Measurements from ENCODE around the gene SHISA9. TPM values are rescaled to one million over a fixed set of nuclear protein-coding genes. Genes with fewer than 3 reads are reported as not detected.

SHISA9 gene
- total and polyA plus RNA-seq, 3 donors from 2014 or later, result 0.46 to 1.0 (median 0.68) TPM

DNA sequence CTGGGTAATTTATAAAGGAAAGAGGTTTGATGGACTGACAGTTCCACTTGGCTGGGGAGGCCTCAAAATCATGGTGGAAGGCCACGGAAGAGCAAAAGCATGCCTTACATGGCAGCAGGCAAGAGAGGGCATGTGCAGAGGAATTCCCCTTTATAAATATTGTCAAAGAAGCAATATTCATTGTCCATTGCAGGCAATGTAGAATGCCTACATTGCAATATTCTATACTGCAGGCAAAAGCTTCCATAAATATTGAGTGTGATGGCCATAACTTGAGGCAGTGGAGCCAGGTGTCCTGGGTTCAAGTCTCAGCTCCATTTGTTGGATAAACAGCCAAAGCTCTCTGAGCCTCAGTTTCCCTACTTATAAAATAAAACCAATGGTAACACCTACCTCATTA lies 322.3 kb downstream of the SHISA9 start:
- H3K27ac ChIP-seq, result no peak overlapping the region
- no peaks in the 10 kb centered on the region for H3K36me3 ChIP-seq (ENCODE audit: low read depth, missing control alignments)
- intact Hi-C loops (cut with DNase I; ENCODE audit: low total_unique reads), result no loop called here
- no peaks in the 10 kb centered on the region for H3K4me1 ChIP-seq
- 91 to 93% methylated on average over 1 of the region's 1 CpG for WGBS, 2 donors
- H3K9me3 ChIP-seq, result no peaks in the 10 kb centered on the region
- TF ChIP-seq, protein P1, sequence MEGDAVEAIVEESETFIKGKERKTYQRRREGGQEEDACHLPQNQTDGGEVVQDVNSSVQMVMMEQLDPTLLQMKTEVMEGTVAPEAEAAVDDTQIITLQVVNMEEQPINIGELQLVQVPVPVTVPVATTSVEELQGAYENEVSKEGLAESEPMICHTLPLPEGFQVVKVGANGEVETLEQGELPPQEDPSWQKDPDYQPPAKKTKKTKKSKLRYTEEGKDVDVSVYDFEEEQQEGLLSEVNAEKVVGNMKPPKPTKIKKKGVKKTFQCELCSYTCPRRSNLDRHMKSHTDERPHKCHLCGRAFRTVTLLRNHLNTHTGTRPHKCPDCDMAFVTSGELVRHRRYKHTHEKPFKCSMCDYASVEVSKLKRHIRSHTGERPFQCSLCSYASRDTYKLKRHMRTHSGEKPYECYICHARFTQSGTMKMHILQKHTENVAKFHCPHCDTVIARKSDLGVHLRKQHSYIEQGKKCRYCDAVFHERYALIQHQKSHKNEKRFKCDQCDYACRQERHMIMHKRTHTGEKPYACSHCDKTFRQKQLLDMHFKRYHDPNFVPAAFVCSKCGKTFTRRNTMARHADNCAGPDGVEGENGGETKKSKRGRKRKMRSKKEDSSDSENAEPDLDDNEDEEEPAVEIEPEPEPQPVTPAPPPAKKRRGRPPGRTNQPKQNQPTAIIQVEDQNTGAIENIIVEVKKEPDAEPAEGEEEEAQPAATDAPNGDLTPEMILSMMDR (IDR thresholded peaks at IDR 0.05), result no peak
- no peak for TF ChIP-seq POLR2A (IDR thresholded peaks at IDR 0.05)
- no peaks in the 10 kb centered on the region for H3K27me3 ChIP-seq
- no peak for DNase-seq
- no peak overlapping the region for H3K4me3 ChIP-seq

DNA sequence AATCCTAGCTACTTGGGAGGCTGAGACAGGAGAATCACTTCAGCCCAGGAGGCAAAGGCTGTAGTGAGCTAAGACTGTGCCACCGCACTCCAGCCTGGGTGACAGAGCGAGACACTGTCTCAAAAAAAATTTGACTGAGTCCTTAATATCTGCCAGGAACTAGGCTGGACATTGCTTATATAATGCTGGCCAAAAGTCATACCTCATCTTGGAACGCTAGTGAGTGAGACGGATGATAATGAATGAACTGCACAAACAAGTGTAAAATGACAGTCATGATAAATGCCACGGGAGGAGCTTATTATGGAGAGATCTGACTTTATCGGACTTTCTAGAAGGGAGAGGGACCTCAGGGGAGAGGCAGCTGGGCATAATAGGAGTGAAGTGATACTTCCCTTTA lies 327.6 kb downstream of the SHISA9 start:
- no peaks in the 10 kb centered on the region for H3K4me1 ChIP-seq
- no peak overlapping the region for H3K27ac ChIP-seq
- WGBS, 2 donors, result 58 to 80% methylated on average over 6 of the region's 6 CpGs
- no peaks in the 10 kb centered on the region for H3K9me3 ChIP-seq
- TF ChIP-seq POLR2A (IDR thresholded peaks at IDR 0.05), result no peak
- TF ChIP-seq, protein P1 (IDR thresholded peaks at IDR 0.05), result no peak
- no peaks in the 10 kb centered on the region for H3K36me3 ChIP-seq (ENCODE audit: low read depth, missing control alignments)
- H3K27me3 ChIP-seq, result no peaks in the 10 kb centered on the region
- intact Hi-C loops (cut with DNase I; ENCODE audit: low total_unique reads), result no loop called here
- no peak overlapping the region for H3K4me3 ChIP-seq
- no peak for DNase-seq

DNA sequence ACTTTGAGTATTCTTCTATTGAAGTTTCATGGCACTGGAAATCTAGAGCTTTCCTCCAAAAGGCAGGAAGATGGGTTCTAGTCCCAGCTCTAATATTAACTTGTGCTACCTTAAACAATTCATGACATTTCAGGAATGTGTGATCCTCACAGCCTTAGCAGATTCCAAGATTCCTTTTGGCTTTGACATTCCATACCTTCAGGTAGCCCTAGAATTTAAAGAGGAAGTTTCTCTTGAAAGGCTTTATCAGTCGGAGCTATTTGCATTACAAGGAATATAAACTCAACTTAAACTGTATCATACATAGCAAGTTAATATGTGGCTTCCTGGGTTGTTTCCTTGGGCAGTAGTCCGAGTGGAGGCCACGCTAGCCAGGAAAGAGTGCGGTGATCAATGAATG lies 330.0 kb downstream of the SHISA9 start:
- WGBS, 2 donors, result 85 to 88% methylated on average over 4 of the region's 4 CpGs
- Histone ChIP-seq H3K36me3 (ENCODE audit: low read depth, missing control alignments) (no peaks in the 10 kb centered on the region), H3K27me3 (no peaks in the 10 kb centered on the region), H3K27ac (no peak overlapping the region), H3K4me3 (no peak overlapping the region), H3K4me1 (no peaks in the 10 kb centered on the region), H3K9me3 (no peaks in the 10 kb centered on the region)
- DNase-seq, result no peak
- TF ChIP-seq POLR2A (IDR thresholded peaks at IDR 0.05), result no peak
- TF ChIP-seq, protein P1 (IDR thresholded peaks at IDR 0.05), result no peak
- intact Hi-C loops (cut with DNase I; ENCODE audit: low total_unique reads), result no loop called here

DNA sequence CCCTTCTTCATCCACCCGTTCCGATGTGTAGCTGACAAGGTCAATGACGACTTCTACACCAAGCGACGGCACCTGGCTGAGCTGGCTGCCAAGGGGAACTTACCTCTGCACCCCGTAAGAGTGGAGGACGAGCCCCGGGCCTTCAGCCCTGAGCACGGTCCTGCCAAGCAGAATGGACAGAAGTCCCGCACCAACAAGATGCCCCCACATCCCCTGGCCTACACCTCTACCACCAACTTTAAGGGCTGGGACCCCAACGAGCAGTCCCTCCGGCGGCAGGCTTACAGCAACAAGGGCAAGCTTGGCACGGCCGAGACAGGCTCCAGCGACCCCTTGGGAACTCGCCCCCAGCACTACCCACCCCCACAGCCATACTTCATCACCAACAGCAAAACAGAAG lies 333.6 kb downstream of the SHISA9 start:
- H3K27me3 ChIP-seq, result no peaks in the 10 kb centered on the region
- no peak overlapping the region for H3K27ac ChIP-seq
- H3K9me3 ChIP-seq, result no peaks in the 10 kb centered on the region
- no peak for DNase-seq
- TF ChIP-seq, protein P1 (IDR thresholded peaks at IDR 0.05), result no peak
- TF ChIP-seq POLR2A (IDR thresholded peaks at IDR 0.05), result no peak
- 67 to 75% methylated on average over 11 to 17 of the region's 17 CpGs for WGBS, 2 donors
- no peaks in the 10 kb centered on the region for H3K4me1 ChIP-seq
- H3K36me3 ChIP-seq (ENCODE audit: low read depth, missing control alignments), result no peaks in the 10 kb centered on the region
- intact Hi-C loops (cut with DNase I; ENCODE audit: low total_unique reads), result no loop called here
- no peak overlapping the region for H3K4me3 ChIP-seq

DNA sequence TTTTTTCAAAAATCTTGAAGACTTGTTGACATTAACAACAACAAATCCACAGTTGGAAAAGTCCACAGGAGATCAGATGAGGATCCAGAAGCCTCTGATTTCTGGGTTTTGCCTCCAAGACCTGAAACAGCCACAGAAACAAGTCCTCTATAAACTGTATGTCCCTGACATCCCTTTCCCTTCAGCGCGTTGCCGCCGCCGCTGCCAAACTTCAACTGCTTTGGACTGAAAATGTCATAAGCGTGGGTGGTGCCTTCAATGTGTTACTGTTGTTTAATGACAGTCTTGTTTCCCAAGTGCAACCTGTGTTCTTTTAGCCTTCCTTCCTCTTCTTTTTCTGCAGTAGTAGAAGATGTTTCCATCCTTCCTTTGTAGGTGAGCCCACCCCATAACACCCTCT lies 334.9 kb downstream of the SHISA9 start:
- no peak for DNase-seq
- Histone ChIP-seq H3K36me3 (ENCODE audit: low read depth, missing control alignments) (no peaks in the 10 kb centered on the region), H3K4me1 (no peaks in the 10 kb centered on the region), H3K4me3 (no peak overlapping the region), H3K27ac (no peak overlapping the region), H3K9me3 (no peaks in the 10 kb centered on the region), H3K27me3 (no peaks in the 10 kb centered on the region)
- WGBS, 2 donors, result 75 to 83% methylated on average over 6 of the region's 6 CpGs
- intact Hi-C loops (cut with DNase I; ENCODE audit: low total_unique reads), result no loop called here
- TF ChIP-seq, protein P1 (IDR thresholded peaks at IDR 0.05), result no peak
- TF ChIP-seq POLR2A (IDR thresholded peaks at IDR 0.05), result no peak
